HG02938 (cell line): ENCODE data around the gene CELF5.
"Not testable (repeated sequence)": the region's sequence is repeated elsewhere in the genome, so short reads cannot be mapped to it uniquely, and the experiment has no call there.

Experiments used
- ATAC-seq: cut with Tn5 transposase; IDR thresholded peaks from one replicate; pipeline ENCODE4 v1.9.1; 2021; ENCODE audit warnings: mild to moderate bottlenecking, moderate library complexity; ENCODE audit not compliant: unreplicated experiment

Gene CELF5

DNA sequence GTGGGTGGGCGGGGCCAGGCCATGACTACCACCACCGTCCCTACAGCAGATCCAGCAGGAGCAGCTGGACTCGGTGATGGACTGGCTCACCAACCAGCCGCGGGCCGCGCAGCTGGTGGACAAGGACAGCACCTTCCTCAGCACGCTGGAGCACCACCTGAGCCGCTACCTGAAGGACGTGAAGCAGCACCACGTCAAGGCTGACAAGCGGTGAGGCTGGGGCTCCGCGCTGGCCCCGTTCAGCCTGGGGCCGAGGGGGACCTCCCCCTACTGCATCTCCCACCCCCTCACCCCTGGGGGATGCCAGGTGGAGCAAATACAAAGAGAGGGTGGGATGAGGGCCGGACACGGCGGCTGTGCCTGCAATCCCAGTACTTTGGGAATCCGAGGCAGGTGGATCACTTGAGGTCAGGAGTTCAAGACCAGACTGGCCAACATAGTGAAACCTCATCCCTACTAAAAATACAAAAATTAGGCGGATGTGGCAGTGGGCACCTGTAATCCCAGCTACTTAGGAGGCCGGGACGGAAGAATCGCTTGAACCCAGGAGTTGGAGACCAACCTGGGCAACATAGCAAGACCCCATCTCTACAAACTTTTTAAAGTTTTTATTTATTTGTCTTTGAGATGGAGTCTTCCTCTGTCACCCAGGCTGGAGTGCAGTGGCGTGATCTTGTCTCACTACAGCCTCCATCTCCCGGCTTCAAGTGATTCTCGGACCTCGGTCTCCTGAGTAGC lies 18.1 kb upstream of the CELF5 start:
- ATAC-seq, result no peak

GRCh38 chr19:3207461-3208242 lies 16.8 kb upstream of the CELF5 start:
- ATAC-seq, result no peak

DNA sequence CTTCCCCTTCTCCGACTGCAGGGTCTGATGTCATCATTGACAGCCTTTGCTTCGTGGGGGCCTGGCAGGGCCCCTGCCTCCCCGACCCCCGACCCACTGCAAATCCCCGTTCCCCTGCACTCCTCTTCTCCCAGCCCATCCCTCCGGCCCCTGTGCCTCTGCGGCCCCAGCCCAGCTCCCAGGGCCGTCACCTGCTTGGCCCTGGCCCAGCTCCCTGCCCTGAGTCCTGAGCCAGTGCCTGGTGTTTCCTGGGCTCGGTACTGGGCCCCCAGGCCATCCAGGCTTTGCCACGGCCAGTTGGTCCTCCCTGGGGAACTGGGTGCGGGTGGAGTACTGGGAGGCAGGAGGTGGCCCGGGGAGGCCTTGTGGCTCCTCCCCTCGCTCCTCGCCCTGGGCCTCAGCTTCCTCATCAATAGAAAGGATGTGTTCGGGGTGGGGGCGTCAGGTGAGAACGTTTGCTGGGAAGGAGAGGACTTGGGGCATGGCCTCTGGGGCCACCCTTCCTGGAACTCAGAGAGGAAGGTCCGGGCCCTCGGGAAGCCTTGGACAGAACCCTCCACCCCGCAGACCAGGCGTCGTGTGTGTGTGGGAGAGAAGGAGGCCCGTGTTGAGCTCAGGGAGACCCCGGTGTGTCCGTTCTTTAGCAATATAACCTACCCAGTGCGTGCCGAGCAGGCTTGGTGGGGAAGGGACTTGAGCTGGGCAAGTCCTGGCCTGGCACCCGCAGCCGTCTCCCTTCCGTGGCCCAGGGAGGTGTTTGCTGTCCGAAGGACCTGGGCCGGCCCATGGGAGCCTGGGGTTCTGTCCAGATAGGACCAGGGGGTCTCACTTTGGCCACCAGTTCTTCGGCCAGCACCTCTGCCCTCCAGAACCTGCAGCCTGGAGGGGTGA lies 15.9 kb upstream of the CELF5 start:
- no peak for ATAC-seq

DNA sequence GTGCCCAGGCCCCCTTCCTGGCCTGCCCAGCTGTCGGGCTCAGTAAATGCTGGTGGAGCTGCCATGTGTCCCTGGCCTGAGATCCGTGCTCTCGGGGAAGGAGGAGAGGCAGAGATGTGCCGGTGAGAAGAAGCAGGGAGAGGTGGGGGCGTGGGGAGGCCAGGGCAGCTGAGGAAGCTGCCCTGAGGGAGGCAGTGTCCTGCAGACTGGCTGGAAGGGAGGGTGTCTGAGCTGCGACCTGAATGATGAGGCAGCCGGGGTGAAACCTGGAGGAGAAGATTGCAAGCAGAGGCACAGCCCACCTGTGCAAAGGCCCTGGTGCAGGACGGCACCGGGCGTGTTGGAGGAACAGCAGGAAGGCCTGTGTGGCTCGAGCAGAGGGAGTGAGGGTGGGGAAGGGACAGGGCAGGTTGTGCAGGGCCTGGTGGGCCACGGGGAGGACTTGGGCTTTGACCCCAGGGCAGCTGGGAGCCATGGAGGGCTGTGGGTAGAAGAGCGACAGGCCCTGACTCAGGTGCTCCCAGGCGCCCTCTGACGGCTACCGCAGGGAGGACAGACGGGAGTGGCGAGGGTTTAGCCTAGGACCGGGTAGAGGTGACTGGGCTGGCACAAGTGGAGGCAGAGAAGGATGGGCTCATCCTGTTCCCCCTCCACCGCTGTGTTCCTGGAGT lies 14.0 kb upstream of the CELF5 start:
- no peak for ATAC-seq

DNA sequence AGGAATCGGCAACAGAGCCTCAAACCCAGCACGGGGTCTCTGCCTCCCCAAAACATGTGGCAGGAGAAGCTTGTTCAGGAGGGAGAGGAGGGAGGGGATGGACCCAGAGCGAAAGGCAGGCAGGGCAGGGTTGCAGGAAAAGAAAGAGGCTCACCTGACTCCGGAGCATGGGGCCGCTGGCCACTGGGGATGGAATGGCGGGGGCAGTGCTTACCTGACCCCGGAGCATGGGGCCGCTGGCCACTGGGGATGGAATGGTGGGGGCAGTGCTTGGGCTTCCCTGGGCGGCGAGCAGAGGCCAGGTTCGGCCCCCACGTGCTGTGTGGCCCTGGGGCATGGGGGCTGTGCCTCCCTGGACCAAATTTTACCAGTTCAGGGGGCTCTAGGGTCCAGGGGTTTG lies 13.3 kb upstream of the CELF5 start:
- no peak for ATAC-seq

DNA sequence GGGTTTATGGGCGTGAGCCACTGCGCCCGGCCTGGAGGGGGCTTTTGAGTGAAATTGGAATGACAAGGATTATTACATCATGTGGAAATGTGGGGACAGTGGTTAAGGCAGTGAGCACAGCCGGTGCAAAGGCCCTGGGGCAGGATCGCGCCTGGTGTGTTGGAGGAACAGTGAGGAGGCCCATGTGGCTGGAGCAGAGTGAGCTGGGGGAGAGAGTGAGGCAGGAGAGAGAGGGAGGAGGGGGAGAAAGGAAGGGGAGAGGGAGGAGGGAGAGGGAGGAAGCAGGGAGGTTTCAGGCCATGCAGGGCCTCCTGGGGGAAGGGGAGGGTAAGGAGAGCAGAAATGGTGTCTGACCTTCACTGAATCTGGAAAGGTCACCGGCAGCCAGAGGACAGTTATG lies 11.3 kb upstream of the CELF5 start:
- ATAC-seq, result no peak

DNA sequence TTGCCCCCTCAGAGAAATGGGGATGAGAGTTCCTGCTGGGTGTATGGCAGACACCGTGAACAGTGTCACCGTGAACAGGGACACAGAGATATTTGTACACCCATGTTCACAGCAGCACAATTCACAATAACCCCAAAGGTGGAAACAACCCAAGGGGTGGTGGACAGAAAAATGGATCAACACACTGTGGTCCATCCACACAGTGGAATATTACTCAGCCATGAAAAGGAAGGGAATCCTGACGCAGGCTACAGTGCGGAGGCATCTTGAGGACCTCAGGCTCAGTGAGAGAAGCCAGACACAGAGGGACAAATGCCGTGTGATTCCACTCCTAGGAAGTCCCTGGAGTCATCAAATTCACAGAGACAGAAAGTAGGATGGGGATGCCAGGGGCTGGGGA lies 7.6 kb upstream of the CELF5 start:
- ATAC-seq, result no peak

- no peak for ATAC-seq
Measured at GRCh38 chr19:3220576-3220975, 3.9 kb upstream of the CELF5 start.

DNA sequence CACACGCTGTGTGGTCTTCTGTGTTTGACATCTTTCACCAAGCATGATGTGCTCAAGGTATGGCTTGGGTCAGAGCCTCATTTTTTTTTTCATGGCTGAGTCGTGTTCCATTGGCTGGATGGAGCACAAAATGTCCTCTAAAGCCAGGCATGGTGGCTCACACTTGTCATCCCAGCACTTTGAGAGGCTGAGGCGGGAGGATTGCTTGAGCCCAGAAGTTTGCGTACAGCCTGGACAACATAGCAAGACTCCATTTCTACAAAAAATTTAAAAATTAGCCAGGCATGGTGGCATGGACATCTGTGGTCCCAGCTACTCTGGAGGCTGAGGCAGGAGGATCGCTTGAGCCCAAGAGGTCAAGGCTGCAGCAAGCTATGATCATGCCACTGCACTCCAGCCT lies 2.9 kb upstream of the CELF5 start:
- not testable (repeated sequence) for ATAC-seq

- no peak for ATAC-seq
Measured at GRCh38 chr19:3222709-3223108, 1.8 kb upstream of the CELF5 start.

DNA sequence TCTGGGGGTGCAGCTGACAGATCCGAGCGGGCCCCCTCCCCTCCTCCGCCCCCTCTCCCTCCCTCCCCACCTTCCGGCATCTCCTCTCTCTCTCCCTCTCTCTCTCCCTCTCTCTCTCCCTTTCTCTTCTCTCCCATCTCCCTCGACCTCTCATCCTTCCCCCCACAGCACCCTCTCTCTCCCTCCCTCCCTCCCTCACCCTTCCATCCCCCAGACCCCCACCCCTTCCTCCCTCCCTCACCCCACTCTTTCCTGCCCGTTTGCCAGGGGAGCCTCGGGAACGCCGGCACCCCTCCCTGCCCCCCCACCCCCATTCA lies 666 bp downstream of the CELF5 start:
- no peak for ATAC-seq

GRCh38 chr19:3225677-3226093 lies 1.2 kb downstream of the CELF5 start:
- no peak for ATAC-seq

- no peak for ATAC-seq
Measured at GRCh38 chr19:3227054-3227626, 2.7 kb downstream of the CELF5 start.

GRCh38 chr19:3229346-3229743 lies 4.9 kb downstream of the CELF5 start:
- ATAC-seq, result no peak

- ATAC-seq, result no peak
Measured at GRCh38 chr19:3229888-3230496, 5.5 kb downstream of the CELF5 start.

- no peak for ATAC-seq
Measured at GRCh38 chr19:3231288-3231687, 6.8 kb downstream of the CELF5 start.

- ATAC-seq, result no peak
Measured at GRCh38 chr19:3233116-3233515, 8.7 kb downstream of the CELF5 start.

GRCh38 chr19:3233831-3234230 lies 9.4 kb downstream of the CELF5 start:
- no peak for ATAC-seq

DNA sequence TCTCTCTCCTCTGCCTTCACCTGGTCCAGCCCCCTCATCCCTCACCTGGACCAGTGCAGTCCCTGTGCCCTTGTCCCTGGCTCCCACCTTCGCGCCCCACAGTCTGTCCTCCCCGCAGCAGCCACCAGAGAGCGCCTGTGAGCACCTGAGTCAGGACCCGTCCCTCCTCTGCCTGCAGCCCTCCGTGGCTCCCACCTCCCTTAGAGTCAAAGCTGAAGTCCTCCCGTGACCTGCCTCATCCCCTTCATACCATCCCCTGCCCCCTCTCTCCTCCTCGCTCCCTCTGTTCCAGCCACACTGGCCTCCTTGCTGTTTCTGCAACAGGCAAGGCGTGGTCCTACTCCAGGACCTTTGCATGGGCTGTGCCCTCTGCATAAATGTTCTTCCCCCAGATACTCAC lies 10.3 kb downstream of the CELF5 start:
- ATAC-seq, result no peak

DNA sequence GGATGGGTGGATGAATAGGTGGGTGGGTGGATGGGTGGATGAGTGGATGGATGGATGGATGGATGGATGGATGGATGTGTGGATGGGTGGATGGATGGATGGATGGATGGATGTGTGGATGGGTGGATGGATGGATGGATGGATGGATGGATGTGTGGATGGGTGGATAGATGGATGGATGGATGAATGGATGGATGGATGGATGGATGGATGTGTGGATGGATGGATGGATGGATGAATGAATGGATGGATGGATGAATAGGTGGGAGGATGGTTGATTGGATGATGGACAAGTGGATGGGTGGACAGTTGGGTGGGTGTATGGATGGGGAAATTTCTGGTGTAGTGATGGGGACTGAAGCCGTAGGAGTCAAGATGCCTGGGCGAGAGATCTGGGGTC lies 11.1 kb downstream of the CELF5 start:
- not testable (repeated sequence) for ATAC-seq
